Peyer's patch (tissue), 4 donors: ENCODE results near the gene TMEM17.

Experiments
- POLR2A ChIP-seq, 2 donors: fragments of 450-650 bp; IDR thresholded peaks; one replicate each; pipeline ENCODE4 v1.5.1; 2017; ENCODE audit warnings: antibody characterized with exemption in 2 of 2, mild to moderate bottlenecking in 2 of 2, moderate library complexity in 2 of 2
- TF ChIP-seq, protein P1 (sequence below), 6 experiments: fragments of 450-650 bp in 4 of 6; fragments of 200-600 bp in 2 of 6; sonication (generic) in 1 of 6; IDR thresholded peaks; one replicate each; pipeline ENCODE4 v1.5.1; 2017 to 2019; ENCODE audit warnings: antibody characterized with exemption in 6 of 6, mild to moderate bottlenecking in 3 of 6, moderate library complexity in 1 of 6

DNA sequence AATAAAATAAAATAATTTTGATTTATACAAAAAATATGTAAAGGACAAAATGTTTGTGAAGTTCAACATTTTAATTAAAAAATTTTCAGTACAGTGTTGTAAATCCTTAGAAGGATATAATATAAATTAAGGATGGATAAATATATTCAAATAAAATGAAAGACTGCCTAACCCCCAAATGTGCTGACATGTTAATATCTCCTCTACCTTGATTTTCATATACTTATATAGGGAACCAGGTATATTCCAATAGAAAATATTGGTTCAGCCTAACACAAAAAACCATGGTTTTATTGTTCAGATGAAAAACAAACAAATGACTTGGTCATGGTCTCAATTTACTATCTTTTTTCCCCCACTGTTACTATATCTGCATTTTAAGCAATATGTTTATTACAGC, 7.3 kb downstream of the TMEM17 start:
- TF ChIP-seq, protein P1, sequence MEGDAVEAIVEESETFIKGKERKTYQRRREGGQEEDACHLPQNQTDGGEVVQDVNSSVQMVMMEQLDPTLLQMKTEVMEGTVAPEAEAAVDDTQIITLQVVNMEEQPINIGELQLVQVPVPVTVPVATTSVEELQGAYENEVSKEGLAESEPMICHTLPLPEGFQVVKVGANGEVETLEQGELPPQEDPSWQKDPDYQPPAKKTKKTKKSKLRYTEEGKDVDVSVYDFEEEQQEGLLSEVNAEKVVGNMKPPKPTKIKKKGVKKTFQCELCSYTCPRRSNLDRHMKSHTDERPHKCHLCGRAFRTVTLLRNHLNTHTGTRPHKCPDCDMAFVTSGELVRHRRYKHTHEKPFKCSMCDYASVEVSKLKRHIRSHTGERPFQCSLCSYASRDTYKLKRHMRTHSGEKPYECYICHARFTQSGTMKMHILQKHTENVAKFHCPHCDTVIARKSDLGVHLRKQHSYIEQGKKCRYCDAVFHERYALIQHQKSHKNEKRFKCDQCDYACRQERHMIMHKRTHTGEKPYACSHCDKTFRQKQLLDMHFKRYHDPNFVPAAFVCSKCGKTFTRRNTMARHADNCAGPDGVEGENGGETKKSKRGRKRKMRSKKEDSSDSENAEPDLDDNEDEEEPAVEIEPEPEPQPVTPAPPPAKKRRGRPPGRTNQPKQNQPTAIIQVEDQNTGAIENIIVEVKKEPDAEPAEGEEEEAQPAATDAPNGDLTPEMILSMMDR (IDR thresholded peaks at IDR 0.05): no peak
- no peak for TF ChIP-seq POLR2A (IDR thresholded peaks at IDR 0.05)
